PC-3 (cell line): Measurements from ENCODE around the gene MARK4.

Experiments
- EZH2 ChIP-seq: fragments of 300-600 bp; sonication (generic); IDR thresholded peaks from one replicate; pipeline ENCODE4 v1.6.1; 2017; ENCODE audit warnings: antibody characterized with exemption, mild to moderate bottlenecking, low read length; ENCODE audit not compliant: unreplicated experiment
- TF ChIP-seq, protein P1 (sequence below): fragments of 300-600 bp; sonication (generic); conservative IDR thresholded peaks from 2 replicates; pipeline ENCODE4 v1.5.1; 2017; ENCODE audit warnings: antibody characterized with exemption, low read depth, mild to moderate bottlenecking, low read length

DNA sequence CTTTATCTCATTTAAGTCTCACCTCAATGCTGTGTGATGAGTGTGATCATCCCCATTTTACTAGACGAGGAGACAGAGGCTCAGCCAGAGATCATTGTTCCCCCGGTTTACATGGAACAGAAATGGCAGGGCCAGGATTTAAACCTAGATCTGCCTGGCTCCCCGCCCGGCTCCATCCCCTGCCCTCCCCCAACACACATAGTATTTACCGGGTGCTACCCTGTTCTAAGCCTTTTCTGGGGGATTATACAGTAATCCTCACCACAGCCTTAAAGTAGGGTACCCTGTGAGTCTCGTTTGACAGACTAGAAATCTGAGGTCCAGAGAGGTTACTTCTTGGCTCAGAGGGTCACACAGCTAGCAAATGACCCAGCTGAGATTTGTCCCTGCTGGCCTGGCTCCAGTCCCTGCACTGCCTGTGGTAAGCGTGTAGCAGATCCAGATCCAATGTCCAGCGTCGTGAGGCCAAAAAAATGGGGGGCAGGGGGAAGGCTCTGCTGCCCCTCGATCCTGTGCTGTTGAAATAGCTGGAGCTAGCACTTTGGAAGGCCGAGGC is 85.7 kb downstream of the MARK4 start:
- TF ChIP-seq, protein P1, sequence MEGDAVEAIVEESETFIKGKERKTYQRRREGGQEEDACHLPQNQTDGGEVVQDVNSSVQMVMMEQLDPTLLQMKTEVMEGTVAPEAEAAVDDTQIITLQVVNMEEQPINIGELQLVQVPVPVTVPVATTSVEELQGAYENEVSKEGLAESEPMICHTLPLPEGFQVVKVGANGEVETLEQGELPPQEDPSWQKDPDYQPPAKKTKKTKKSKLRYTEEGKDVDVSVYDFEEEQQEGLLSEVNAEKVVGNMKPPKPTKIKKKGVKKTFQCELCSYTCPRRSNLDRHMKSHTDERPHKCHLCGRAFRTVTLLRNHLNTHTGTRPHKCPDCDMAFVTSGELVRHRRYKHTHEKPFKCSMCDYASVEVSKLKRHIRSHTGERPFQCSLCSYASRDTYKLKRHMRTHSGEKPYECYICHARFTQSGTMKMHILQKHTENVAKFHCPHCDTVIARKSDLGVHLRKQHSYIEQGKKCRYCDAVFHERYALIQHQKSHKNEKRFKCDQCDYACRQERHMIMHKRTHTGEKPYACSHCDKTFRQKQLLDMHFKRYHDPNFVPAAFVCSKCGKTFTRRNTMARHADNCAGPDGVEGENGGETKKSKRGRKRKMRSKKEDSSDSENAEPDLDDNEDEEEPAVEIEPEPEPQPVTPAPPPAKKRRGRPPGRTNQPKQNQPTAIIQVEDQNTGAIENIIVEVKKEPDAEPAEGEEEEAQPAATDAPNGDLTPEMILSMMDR: no peak
- TF ChIP-seq EZH2: no peak
